ENCODE data around the gene NLGN1.

The NLGN1 gene

DNA sequence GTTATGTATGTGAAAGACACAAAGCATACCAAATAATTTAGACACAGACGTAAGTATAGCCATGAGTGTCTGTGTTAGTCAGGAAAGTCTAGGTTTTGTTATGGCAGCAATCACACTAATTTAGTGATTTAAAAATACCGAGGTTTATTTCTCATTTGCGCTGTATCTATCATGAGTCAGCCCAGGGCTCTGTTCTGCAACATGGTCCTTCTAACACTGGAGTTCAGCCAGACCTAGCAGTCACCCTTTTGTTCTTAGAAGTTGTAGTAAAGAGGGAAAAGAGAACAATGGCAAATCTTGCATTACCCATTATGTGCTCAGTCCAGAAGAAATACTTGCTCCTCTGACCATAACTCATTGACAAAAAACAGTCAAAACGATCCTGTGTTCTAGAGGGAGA, 311.5 kb downstream of the NLGN1 start:
- no peak for DNase-seq (ENCODE audit: low read depth in 2 of 2)

DNA sequence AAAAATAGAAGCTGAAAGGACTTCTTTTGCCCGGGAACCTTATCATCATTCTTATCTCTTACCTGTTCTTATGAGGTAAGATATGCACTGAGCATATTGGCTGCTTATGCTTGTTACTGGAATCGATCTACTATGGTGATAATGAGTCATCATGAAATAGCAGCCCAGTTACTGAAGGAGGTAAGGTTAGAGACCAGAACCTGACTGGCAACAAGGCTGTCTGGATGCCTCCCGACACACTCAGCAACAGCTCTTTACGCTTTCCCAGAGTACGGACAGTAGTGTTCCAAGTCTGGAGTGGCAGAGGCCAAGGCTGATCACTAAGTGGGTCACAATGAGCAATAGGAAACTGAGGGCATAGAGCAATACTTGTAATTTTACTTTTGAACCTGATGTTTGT, 314.1 kb downstream of the NLGN1 start:
- DNase-seq (ENCODE audit: low read depth in 2 of 2) = no peak

DNA sequence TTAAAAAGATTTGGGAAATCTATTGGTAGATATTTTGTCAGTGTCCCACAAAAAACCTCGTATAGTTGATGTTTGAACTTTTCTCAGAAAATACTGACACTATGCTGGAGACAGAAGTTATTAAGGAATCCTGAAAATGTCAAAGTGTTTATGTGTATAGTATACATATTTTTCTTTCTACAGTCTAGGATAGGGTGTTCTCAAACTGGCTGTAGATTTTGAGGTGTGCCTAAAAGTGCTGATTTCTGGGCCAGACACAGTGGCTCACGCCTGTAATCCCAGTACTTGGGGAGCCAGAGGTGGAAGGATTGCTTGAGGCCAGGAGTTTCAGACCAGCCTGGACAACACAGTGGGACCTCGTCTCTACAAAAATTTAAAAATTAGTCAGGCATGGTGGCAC, 322.0 kb downstream of the NLGN1 start:
- no peak for DNase-seq (ENCODE audit: low read depth in 2 of 2)

DNA sequence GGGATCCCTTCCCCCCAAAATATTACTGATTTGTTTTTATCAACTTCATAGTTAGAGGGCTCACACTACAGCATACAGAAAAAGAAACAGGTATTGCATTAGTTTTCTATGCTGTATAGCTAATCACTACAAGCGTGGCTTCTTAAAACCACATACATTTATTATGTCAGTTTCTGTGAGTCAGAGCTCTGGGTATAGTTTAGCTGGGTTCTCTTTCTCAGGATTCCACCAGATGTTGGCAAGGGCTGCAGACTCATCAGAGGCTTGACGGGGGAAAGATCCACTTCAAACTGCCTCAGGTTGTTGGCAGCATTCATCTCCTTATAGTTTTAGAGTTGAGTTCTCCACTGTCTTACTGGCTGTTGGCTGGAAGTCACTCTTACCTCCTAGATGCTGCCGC, 328.0 kb downstream of the NLGN1 start:
- DNase-seq (ENCODE audit: low read depth in 2 of 2) = no peak

DNA sequence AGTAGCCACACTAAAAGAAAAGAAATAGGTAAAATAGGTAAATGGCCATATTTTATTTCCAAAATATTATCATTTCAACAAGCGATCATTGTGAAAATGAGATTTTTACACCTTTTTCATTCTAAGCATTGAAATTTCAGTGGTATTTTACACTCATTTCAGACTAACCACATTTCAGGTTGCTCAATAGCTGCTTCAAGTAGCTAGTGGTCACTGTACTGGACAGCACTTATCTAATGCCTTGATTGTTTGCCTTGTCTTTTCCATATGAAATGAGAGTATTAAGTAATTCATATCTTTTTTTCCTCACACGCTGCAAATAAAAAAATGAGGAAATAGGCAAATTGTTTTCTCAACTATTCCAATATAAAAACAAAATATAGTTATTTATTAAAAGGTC, 332.8 kb downstream of the NLGN1 start:
- DNase-seq (ENCODE audit: low read depth in 2 of 2) = no peak

DNA sequence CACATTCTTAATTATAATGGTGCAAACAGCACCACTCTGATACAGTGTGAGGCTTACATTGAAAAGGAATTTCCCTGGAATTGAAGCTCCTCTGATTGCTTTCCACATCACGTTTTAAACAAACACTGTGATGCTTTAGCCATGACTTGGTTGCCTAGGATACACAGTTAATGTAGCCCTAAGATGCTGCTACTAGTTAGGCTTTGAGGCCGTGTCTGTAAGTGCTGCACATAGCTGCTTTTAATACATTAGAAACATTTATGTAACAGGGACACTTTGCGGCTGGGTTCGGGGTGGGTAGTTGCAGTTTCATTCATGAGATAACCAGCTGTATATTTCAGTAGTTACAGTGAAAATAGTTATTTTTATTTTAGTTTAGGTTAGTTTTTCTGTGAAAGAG, 334.7 kb downstream of the NLGN1 start:
- DNase-seq (ENCODE audit: low read depth in 2 of 2) = no peak

DNA sequence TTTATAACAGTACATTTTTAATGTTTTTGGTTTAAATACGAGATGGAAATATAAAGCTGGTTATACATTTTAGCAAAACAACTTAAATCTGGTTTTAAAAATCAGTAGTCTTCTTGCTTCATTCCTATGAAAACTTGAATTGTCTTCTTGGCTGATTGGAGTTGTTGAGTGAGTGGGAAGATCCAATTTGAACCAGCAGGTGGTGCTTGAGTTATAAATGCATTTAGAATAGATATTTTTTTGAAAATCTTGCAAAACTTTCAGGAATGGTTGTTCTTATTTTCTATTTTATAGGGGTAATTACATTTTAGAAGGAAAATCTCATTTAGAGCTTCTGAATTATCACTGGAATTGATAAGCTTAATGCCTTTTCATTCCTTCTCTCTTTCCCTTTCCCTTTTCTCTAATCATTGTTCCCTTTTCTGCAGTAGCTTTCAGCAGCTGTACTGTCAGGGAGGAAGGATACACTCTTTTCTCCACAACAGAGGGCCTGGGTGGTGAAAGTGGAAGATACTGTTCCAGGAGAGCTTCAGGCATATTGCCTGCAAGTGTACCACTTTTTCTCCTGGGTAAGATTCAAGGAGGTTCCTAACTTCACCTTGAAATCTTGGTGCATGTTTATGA, 335.6 kb downstream of the NLGN1 start:
- no peak for DNase-seq (ENCODE audit: low read depth in 2 of 2)

DNA sequence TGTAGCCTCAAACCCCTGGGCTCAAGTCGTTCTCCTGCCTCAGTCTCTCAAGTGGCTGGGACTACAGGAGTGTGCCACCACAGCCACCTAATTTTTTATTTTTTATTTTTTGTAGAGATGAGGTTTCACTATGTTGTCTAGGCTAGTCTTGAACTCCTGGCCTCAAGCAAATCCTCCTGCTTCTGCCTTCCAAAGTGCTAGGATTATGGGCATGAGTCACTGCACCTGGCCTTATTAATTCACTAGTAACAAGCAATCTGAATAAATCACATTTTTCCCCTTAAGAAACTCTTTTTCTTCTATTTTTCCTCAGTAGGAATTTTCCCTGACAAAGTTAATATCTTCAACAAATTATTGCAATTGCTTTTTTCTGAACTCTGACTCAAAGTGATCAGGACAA, 336.9 kb downstream of the NLGN1 start:
- no peak for DNase-seq (ENCODE audit: low read depth in 2 of 2)

DNA sequence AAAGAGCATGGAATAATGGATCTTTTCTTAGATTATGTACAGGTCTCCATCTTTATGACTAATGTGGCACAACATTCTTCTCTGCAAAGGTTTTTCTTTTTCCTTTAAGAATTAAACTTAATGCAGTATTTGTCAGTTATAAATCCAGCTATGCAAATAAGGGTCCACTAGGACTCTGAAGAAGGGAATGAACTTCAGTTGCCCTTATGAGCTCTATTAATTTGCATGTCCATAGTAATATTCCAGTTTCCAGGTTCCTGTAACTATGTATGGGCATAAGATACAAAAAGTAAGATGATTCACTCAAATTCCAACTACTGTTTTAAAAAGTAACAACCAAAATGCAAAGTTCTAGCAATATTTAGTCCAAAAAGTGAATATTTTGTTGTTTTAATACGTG, 337.4 kb downstream of the NLGN1 start:
- no peak for DNase-seq (ENCODE audit: low read depth in 2 of 2)

DNA sequence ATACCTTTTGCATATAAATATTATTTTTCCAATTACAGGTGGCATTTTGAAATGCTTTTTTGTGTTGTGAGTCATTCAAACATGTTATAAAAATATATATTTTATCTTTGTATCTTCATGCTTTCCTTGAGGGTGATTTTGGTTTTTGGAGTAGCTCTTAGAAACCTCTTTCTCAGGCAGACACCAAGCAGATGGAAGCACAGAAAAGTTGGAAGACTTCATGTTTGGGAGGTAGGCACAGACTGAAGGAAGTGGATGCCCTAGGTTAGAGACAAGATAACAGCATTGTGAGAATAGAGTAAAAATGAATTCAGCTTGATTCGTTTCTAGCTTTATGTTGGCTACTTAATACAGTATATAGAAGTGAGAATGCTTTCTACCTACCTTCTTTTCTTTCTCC, 338.3 kb downstream of the NLGN1 start:
- DNase-seq (ENCODE audit: low read depth in 2 of 2) = no peak

DNA sequence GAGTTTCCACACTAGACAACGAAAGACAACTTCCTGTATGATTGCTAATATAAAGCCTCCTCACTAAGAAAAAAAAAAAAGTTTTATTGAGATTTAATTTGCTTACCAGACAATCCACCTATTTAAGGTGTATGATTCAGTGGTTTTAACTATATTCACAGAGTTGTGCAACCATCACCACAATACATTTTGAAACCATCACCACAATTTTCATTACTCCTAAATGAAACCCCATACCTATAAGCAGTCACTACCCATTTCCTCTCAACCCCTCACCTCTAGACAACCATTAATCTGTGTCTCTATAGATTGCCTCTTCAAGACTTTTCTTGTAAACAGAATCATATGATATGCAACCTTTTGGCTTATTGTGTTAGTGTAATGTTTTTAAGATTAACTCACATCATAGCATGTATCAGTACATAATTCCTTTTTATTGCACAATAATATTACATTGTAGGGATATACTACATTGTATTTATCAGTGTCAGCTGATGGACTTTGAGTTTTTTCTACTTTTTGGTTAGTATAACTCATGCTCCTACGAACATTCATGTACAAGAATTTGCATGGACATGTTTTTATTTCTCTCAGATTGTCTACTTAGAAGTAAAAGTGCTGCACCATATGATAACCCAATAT, 339.7 kb downstream of the NLGN1 start:
- no peak for DNase-seq (ENCODE audit: low read depth in 2 of 2)

DNA sequence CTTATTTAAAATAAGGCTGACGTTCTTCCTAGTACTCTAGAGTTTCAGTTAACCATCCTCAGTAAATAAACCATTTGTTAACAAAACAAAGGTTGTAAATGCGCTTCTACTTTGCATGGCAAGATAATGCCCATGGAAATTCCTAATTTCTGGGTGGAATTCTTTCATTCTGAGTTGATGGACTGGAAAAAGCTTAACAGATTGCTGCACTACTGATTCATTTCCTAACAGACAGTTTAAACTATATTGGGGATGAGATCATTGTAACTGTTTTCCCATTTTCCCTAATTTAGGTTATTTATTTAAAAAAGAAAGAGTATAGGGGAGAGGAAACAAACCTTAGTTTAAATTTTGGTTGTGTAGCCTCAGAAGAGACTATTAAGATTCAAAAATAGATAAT, 342.2 kb downstream of the NLGN1 start:
- no peak for DNase-seq (ENCODE audit: low read depth in 2 of 2)

DNA sequence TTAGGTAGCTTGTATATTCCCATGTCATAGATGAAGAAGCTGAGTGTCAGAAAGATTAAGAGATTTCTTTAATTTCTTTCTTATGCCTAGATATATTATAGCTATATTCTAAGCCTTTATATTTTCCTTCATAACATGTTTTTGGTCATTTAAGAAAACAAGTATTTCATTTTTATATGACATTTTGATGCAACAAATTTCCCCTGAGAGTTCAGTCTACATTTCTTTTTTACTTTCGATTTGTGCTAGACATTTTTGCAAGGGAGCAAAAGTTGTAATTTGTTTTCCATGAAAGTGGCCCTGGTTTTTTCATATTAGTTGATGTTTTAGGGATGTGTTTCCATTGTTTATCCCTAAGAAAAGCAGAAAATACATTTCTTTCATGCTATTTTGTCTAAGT, 344.9 kb downstream of the NLGN1 start:
- DNase-seq (ENCODE audit: low read depth in 2 of 2) = no peak

DNA sequence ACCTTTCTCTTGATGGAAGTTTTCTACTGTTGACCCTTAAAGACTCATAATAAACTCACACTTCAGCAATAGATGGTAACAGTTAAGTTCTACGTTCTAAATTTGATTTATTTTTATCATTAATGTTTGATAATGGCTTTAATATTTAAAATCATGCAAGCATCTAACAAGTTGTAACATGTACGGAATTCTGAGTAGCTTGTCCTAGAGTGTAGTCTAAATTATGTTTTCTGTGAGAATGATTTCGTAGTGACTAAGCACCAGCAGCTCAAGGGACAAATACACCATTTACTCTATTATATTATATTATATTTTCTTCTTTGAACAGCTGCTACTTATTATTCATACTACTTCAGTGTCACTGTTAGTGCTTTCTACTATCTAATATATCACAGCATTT, 345.6 kb downstream of the NLGN1 start:
- no peak for DNase-seq (ENCODE audit: low read depth in 2 of 2)

DNA sequence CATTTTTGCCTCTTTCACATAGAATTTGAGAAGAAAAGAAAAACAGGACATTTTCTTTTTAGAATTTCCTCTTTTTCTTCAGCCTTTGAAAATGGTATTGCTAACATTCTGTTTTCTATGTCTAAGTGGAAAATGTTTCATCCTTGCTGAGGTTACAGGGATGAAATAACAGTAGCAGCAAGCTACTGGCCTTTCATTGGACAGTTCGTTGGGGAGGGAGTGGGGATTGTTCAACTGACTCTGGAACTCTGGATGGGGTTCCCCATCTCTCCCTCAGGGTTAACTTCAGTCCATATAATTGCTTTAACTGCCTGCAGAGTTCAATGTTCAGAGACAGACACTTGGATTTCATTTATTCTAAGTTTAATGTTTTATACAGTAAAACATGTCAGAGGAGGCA, 346.0 kb downstream of the NLGN1 start:
- no peak for DNase-seq (ENCODE audit: low read depth in 2 of 2)

DNA sequence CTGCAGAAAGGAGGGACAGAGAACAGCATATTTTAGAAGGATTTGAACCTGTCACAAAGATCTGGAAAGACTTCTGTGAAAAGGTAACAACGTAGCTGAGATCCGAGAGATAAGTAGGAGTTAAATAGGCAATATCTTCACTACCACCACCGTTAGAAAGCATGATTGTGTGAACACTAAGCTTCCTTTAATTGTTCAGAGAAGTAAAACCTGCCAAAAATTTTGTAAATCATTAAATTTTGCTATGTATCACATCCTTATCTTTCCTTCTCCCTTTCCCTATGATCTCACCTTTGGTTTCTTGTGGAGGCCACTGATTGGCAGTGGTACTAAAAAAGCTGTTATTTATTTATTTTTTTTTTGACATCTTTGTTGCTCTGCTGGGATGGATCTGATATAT, 346.9 kb downstream of the NLGN1 start:
- DNase-seq (ENCODE audit: low read depth in 2 of 2) = no peak

DNA sequence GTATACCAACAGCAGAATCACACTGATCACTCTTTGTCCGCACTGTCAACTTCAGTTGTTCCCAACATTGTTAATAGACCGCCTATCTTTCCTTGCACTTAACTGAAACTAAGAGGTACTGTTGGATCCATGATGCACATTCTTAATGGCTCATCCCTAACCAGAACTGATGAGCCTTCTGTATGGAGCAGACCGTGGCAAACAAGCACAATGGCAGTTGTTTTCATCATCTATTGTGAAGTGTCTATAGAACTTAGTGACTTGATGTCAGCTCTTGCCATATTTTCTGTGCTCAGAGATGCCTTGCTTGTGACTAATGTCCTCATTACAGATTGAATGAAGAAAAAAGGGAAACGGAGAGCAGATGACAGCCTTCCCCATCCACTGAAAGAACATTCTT, 347.4 kb downstream of the NLGN1 start:
- DNase-seq (ENCODE audit: low read depth in 2 of 2) = no peak

DNA sequence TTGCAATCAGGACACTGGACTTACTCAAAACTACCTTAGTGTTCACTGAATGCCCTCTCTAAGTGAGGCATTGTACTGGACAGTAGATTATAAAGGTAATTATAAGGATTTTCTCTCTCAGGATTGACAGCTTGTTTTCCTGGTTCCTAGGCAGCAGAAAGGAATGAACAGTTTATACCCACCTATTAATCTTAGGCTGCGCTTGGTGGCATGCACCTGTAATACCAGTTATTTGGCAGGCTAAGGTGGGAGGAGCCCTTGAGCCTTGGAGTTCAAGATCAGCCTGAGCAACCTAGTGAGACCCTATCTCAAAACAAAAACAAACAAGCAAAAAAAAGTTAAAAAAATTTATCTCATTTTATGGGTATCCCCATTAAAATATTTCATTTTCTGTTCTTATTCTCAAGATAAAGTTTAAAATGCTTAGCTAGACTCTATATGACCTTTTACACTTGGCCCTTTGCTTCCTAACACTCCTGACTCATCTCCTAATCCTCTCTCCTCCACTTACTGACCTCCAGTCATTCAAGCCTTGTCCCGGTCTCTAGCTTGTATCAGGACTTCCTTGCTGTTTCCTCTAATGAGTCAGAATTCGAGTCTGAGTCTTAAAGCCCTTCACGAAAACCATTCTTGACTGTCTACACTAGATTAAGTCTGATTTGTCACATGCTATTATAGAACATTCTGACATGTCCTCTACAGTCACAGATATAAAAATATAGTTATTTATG, 348.6 kb downstream of the NLGN1 start:
- no peak for DNase-seq (ENCODE audit: low read depth in 2 of 2)

DNA sequence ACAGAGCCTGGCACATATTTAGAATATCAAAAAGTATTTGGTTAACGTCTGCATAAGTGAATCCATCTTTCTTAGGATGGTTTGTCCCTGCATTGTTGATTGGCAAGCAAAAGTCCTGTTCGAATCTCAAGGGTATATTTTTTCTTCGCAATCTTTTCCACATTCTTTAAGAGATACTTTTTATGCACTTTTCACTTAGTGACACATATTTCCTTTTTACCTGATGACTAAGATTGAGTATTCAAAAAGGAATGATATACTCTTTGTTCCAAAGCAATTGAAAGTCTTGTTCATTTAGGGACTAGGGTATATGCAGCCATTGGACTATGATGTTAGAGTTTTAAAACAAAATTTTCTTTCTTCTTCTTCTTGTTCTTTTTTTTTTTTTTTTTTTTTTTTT, 349.9 kb downstream of the NLGN1 start:
- DNase-seq (ENCODE audit: low read depth in 2 of 2) = no peak

DNA sequence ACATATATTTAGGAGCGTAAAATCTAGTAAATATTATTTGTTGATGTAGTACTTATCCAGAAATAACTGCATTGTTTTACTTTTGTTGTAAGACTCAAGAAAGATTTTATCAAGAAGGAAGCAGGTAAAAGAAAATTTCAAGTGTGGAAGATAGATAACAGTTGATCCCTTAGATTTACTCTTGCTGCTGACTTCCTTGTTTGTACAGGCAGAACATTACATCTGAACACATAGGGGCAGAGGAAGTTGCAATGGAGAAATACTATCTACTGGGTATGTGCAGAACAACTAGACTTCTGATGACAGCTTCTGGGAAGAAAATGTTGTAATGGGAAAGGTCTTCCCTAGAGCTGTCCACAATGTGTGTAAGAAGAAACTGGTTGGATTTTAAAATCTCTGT, 350.6 kb downstream of the NLGN1 start:
- no peak for DNase-seq (ENCODE audit: low read depth in 2 of 2)

DNA sequence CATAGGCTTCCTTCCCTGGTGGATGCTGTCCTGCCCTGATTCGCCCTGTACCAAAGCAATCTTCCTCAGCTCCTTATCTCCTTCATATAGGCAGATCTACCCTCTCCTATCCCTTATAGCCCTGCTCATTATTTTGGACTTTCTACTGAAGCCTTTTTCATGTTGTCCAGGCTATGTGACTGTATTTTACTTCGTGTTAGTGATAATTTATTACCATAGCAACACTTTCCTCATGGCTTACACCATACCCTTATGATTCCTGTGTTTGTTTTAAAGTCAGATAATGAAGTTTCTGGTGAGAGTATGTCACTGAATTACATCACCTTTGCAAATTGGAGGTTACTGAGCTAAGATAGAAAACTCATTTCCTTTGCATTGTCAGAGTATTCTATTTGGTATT, 352.6 kb downstream of the NLGN1 start:
- no peak for DNase-seq (ENCODE audit: low read depth in 2 of 2)

DNA sequence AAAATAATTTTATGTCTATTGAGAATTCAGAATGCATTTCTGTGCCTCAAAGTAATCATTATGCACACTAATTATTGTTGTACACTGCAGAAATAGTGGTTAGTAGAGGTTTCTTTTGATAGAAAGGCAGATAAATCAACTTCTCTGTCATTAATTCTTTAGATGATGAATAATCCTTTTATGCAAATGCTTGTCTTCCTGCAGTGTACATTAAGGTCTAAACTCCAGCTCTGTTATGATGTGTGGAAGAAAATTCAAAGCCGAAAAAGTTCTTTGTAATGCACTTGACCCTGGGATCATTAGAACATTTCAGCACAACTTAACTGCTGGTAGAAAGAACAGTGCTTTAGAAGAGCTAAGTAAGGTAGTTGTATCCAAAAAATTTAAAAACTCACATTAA, 353.0 kb downstream of the NLGN1 start:
- DNase-seq (ENCODE audit: low read depth in 2 of 2) = no peak

DNA sequence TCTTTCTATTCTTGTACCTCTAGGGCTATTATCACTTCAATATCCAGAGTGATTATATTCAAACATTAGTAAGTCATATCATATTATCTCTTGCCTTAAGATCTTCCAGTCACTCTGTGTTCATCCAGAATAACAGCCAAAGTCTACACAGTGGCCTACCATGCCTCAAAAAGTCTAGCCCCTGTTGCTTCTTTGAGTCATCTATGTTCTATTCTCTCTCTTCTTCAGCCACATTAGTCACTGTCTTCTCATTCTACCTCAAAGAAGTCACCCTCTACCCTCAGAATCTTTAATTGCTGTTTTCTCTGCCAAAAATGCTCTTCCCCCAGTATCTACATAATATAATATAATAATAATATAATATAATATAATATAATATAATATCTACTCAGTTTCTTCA, 356.0 kb downstream of the NLGN1 start:
- no peak for DNase-seq (ENCODE audit: low read depth in 2 of 2)

DNA sequence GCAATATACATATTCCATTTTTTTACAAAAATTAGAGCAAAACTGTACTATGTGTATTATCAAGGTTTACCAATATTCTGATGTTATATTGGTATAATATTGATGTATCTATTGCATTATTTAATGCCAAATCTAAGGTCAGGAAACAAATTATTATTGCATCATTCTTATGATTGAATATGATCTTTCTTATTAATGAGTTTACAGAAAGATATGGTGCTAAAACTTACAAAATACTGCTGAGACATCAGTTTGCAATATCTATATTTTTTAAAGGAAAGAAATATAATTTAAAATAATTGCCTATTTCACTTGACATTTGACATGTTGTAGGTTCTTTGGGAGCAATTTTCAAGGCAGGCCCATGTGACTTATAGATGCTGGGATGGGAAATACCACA, 357.6 kb downstream of the NLGN1 start:
- no peak for DNase-seq (ENCODE audit: low read depth in 2 of 2)

Data from fibroblast of skin of left biceps (primary cell).